ENCODE results near the gene TC2N.
"Not testable (repeated sequence)": the region's sequence is repeated elsewhere in the genome, so short reads cannot be mapped to it uniquely, and the experiment has no call there.

The TC2N gene

GRCh38 chr14:91903070-91903469 is 35.7 kb upstream of the TC2N start:
- no peak for TF ChIP-seq CTCF (IDR thresholded peaks at IDR 0.05; ENCODE audit: low read depth, low read length)
- H3K4me3 ChIP-seq (ENCODE audit: low read depth, low read length) = no peak overlapping the region

GRCh38 chr14:91902336-91902735 is 35.0 kb upstream of the TC2N start:
- H3K4me3 ChIP-seq (ENCODE audit: low read depth, low read length) = no peak overlapping the region
- TF ChIP-seq CTCF (IDR thresholded peaks at IDR 0.05; ENCODE audit: low read depth, low read length) = no peak

- H3K4me3 ChIP-seq (ENCODE audit: low read depth, low read length) = no peak overlapping the region
- TF ChIP-seq CTCF (IDR thresholded peaks at IDR 0.05; ENCODE audit: low read depth, low read length) = no peak
These were observed 34.3 kb upstream of the TC2N start for GRCh38 chr14:91901449-91902226.

GRCh38 chr14:91899806-91900205 is 32.5 kb upstream of the TC2N start:
- no peak for TF ChIP-seq CTCF (IDR thresholded peaks at IDR 0.05; ENCODE audit: low read depth, low read length)
- no peak overlapping the region for H3K4me3 ChIP-seq (ENCODE audit: low read depth, low read length)

GRCh38 chr14:91899213-91899612 is 31.9 kb upstream of the TC2N start:
- H3K4me3 ChIP-seq (ENCODE audit: low read depth, low read length) = no peak overlapping the region
- no peak for TF ChIP-seq CTCF (IDR thresholded peaks at IDR 0.05; ENCODE audit: low read depth, low read length)

GRCh38 chr14:91898372-91898771 is 31.0 kb upstream of the TC2N start:
- TF ChIP-seq CTCF (IDR thresholded peaks at IDR 0.05; ENCODE audit: low read depth, low read length) = no peak
- no peak overlapping the region for H3K4me3 ChIP-seq (ENCODE audit: low read depth, low read length)

GRCh38 chr14:91897716-91898115 is 30.4 kb upstream of the TC2N start:
- not testable (repeated sequence) for H3K4me3 ChIP-seq (ENCODE audit: low read depth, low read length)

Data from WI38 (cell line).